GM12874 (cell line): ENCODE results near the gene MMP8.

Experiments used
- CTCF ChIP-seq: IDR thresholded peaks from 2 replicates; pipeline ENCODE4 v1.5.1; 2011; ENCODE audit warnings: low read depth, mild to moderate bottlenecking, control low read depth, low read length, moderate library complexity; ENCODE audit not compliant: insufficient read depth

The MMP8 gene

DNA sequence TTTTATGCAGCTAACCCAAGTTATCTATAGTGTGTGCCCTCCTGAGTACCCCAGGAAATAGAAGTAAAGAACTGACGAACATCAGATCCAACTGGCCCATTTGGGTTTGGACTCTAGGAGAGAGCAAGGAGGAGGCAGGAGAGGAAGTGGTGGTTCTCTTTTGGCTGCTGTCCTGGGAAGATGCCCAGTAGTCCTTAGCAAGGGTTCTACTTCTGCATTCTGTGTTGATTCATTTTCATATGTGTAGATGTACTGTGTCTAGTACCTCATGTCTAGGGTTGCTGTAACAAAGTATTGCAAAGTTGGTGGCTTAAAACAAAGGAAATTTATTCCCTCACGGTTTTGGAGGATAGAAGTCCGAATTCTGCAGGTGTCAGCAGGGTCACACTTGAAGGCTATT lies 12.6 kb downstream of the MMP8 start:
- no peak for TF ChIP-seq CTCF

- TF ChIP-seq CTCF: no peak
Measured at GRCh38 chr11:102709201-102709945, 15.4 kb downstream of the MMP8 start.

DNA sequence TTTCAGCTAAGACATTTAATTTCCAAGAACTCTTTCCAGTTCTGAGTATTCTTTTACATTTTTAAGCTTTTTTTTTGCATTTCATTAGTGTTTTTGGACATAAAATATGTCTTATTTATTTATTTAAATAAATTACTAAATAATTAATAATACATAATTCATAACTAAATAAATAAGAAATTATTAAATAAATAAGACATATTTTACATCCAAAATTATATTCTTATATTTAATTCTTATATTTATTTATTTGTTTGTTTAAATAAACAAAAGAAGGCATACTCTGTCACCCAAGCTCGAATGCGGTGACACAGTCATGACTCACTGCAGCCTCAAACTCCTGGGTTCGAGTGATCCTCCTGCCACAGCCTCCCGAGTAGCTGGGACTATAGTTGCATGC lies 16.1 kb downstream of the MMP8 start:
- TF ChIP-seq CTCF: no peak

DNA sequence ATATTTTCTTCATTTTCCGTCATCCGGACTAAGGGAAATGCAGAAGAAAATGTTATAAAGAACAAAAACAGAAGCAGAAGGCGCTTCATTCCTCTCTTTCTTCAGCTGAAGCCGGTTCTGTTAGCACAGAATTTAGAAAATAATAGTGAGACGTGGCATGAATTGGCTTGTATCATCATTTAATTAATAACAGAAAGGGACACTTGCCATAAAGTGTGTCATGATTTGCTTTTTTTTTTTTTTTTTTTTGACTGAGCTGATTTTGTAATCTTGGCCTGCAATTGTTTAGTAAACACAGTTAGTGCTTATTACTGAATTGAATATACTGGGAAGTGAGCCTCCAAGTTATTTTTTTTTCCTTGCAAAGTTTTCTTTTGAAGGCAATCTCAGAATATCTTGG lies 19.1 kb downstream of the MMP8 start, which contains the start of gene MMP27:
MMP27 (minus strand) TSS at position 144 of the 400 bp plus-strand sequence; CDS start at position 89, 55 bp downstream.
- no peak for TF ChIP-seq CTCF

GRCh38 chr11:102704841-102705240 lies 19.9 kb downstream of the MMP8 start:
- no peak for TF ChIP-seq CTCF

DNA sequence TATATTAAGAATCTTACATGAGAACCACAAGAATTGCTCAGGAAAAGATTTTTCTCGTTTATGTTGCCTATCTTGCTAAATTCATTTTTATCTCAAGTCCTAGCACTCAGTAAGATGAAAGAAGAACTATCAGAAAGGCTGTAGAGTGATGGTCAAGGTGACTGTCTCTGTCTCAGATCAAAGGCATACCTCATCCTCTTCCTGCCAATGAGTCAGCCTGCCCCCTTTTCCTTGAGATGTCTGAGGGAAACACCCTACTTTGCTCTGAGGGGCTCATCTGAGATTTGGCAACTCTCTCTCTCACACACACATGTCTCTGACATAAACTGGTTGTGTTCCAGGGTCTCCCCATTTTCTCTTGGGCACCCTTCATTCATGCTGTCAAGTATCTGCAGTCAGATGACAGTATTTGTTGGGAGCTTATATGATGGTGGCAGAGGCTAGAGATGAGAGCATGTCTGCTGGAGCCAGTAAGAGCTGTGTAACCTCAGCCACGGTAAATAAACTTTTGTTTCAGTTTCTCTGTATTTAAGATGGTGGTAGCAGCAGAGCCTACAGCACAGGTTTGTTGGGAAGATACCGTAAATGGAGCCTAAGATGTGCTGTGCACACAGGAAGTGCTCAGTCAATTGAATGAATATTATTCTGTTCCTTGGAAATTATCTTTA lies 20.8 kb downstream of the MMP8 start:
- no peak for TF ChIP-seq CTCF

GRCh38 chr11:102695201-102695600 lies 29.6 kb downstream of the MMP8 start:
- no peak for TF ChIP-seq CTCF
